GM12878 (cell line): ENCODE results near the gene LHFPL3. TPM values are rescaled to one million over a fixed set of nuclear protein-coding genes. Genes with fewer than 3 reads are reported as not detected.
"Not testable (repeated sequence)": the region's sequence is repeated elsewhere in the genome, so short reads cannot be mapped to it uniquely, and the experiment has no call there.

ENCODE experiments used
- ATAC-seq: fragments of 200-7000 bp; cut with Tn5 transposase; 3 replicates; pipeline ENCODE4 v1.9.1; 2020; ENCODE audit warnings: mild to moderate bottlenecking, moderate library complexity
- BruUV-seq: library from RNA; stranded (reverse); fragments of 400-500 nt; replicated peaks from 2 replicates; lab custom pipeline; 2021; lab: Mats Ljungman, UMichigan
- CTCF ChIA-PET: fragments of 300-600 bp; sonication (Branson Sonifier 250); formaldehyde crosslinking; extraction: SDS; loops from one replicate; lab custom pipeline; 2021; ENCODE audit warnings: inconsistent platforms; lab: Yijun Ruan, JAX
- POLR2A ChIA-PET: fragments of 350-600 bp; formaldehyde crosslinking; extraction: SDS; loops from one replicate; lab custom pipeline; 2021; ENCODE audit warnings: inconsistent platforms; lab: Charles Lee
- RAD21 ChIA-PET: fragments of 300-600 bp; sonication (Branson Sonifier 250); formaldehyde crosslinking; loops from one replicate; lab custom pipeline; 2023; ENCODE audit warnings: antibody characterized with exemption; ENCODE audit not compliant: unreplicated experiment; lab: Charles Lee
- SMC1A ChIA-PET: fragments of 300-600 bp; sonication (Branson Sonifier 250); formaldehyde crosslinking; loops from one replicate; lab custom pipeline; 2023; ENCODE audit not compliant: unreplicated experiment, uncharacterized antibody; lab: Charles Lee
- DNase-seq: peaks from one replicate; pipeline ENCODE4 v3.0.0-alpha.2; 2011; ENCODE audit warnings: low read depth, low spot score
- FAIRE-seq: peaks from 3 replicates; lab custom pipeline; 2011; peaks lifted over from hg19 to GRCh38; lab: Jason Lieb, UNC
- H2AFZ ChIP-seq: 2 replicates; pipeline ENCODE4 v1.6.0; 2011; ENCODE audit warnings: low read depth, low read length, control low read depth; ENCODE audit not compliant: control insufficient read depth
- H3K27ac ChIP-seq: 2 replicates; pipeline ENCODE4 v1.5.1; 2011; ENCODE audit warnings: control low read depth; ENCODE audit not compliant: control insufficient read depth, insufficient read depth
- H3K27me3 ChIP-seq, 2 experiments: replicated peaks in 1 of 2; 2 replicates each; pipeline versions ENCODE4 v1.6.0 to v1.6.1; 2011; ENCODE audit warnings: low read length in 1 of 2; ENCODE audit not compliant: control insufficient read depth in 2 of 2, insufficient read depth in 2 of 2
- H3K36me3 ChIP-seq, 2 experiments: 2 replicates each; pipeline ENCODE4 v1.5.1; 2011; ENCODE audit warnings: low read length in 1 of 2; ENCODE audit not compliant: control insufficient read depth in 2 of 2, insufficient read depth in 2 of 2
- H3K4me1 ChIP-seq: 2 replicates; pipeline ENCODE4 v1.6.1; 2011; ENCODE audit warnings: mild to moderate bottlenecking, low read length, moderate library complexity, mixed read lengths; ENCODE audit not compliant: control insufficient read depth, insufficient read depth
- H3K4me2 ChIP-seq: 2 replicates; pipeline ENCODE4 v1.6.0; 2011; ENCODE audit warnings: control low read depth; ENCODE audit not compliant: control insufficient read depth, insufficient read depth
- H3K4me3 ChIP-seq: fragments of 200-600 bp; sonication (generic); 2 replicates; pipeline ENCODE4 v1.5.1; 2016
- H3K79me2 ChIP-seq: 2 replicates; pipeline ENCODE4 v1.6.0; 2011; ENCODE audit warnings: low read length; ENCODE audit not compliant: control insufficient read depth, insufficient read depth
- H3K9ac ChIP-seq: 2 replicates; pipeline ENCODE4 v1.8.0; 2011; ENCODE audit warnings: low read length, control low read depth, mixed read lengths; ENCODE audit not compliant: control insufficient read depth, insufficient read depth
- H3K9me3 ChIP-seq: replicated peaks from 3 replicates; pipeline ENCODE4 v1.5.1; 2011; ENCODE audit warnings: mild to moderate bottlenecking, low read length; ENCODE audit not compliant: control insufficient read depth, insufficient read depth
- H4K20me1 ChIP-seq: 2 replicates; pipeline ENCODE4 v1.6.0; 2011; ENCODE audit not compliant: control insufficient read depth, insufficient read depth
- ATF7 ChIP-seq: fragments of 450-650 bp; IDR thresholded peaks from 2 replicates; pipeline ENCODE4 v1.6.1; 2016; ENCODE audit warnings: low read depth, mild to moderate bottlenecking
- CBX3 ChIP-seq: fragments of 200-600 bp; sonication (generic); IDR thresholded peaks from 2 replicates; pipeline ENCODE4 v1.6.1; 2016; ENCODE audit warnings: low read depth, borderline replicate concordance
- HCFC1 ChIP-seq: fragments of 150-350 bp; IDR thresholded peaks from 2 replicates; pipeline ENCODE4 v1.6.1; 2014; ENCODE audit warnings: low read length
- PAX5 ChIP-seq: IDR thresholded peaks from 2 replicates; pipeline ENCODE4 v1.6.1; 2011; ENCODE audit warnings: low read depth, low read length, borderline replicate concordance
- POLR2A ChIP-seq: IDR thresholded peaks from 2 replicates; pipeline ENCODE4 v1.6.1; 2011; ENCODE audit warnings: low read depth, mild to moderate bottlenecking, low read length
- SMARCA5 ChIP-seq: fragments of 450-650 bp; IDR thresholded peaks from 2 replicates; pipeline ENCODE4 v1.6.1; 2017; ENCODE audit warnings: mild to moderate bottlenecking
- TCF12 ChIP-seq: IDR thresholded peaks from 2 replicates; pipeline ENCODE4 v1.6.1; 2011; ENCODE audit warnings: low read depth, mild to moderate bottlenecking, low read length
- ZNF207 ChIP-seq: fragments of 450-650 bp; IDR thresholded peaks from 2 replicates; pipeline ENCODE4 v1.6.1; 2014; ENCODE audit warnings: antibody characterized with exemption, mild to moderate bottlenecking, borderline replicate concordance
- WGBS: methylation state at CpG from one replicate; pipeline ENCODE4 v1.1.6; 2016; ENCODE audit warnings: low lambda C conversion rate; ENCODE audit not compliant: insufficient replicate concordance, insufficient coverage; ENCODE audit errors: missing lambda C conversion rate; 5-methylcytosine and 5-hydroxymethylcytosine counted together
- in situ Hi-C: fragments of 300-500 bp; cut with MboI; formaldehyde crosslinking; loops from 9 replicates; pipeline ENCODE4 v1.14.3; 2018; ENCODE audit warnings: mixed read lengths
- intact Hi-C: fragments of 100-400 bp; cut with micrococcal nuclease; formaldehyde crosslinking; loops from one replicate; pipeline ENCODE4 v1.14.2; 2022; ENCODE audit not compliant: unreplicated experiment
- polyA plus RNA-seq, 11 experiments: library from polyadenylated mRNA; depleted of rRNA in 4 of 11; unstranded in 6 of 11; stranded (reverse) in 5 of 11; fragments of >200 nt; fragmentation: Nextera tagmentation in 4 of 11; fragmentation: Illumina TruSeq in 1 of 11; extraction: Ambion mirVana in 4 of 11; extraction: Trizol in 1 of 11; gene quantifications; 1 replicate in 1 of 11; 2 replicates in 10 of 11; pipeline versions ENCODE4 v1.2.1 to v1.2.3, GENCODE V29; 2011 to 2016; ENCODE audit warnings: inconsistent platforms in 2 of 11, missing spikeins in 2 of 11, low read depth in 1 of 11
- total RNA-seq, 4 experiments: library from RNA; depleted of rRNA in 3 of 4; stranded (reverse); fragments of >200 nt in 3 of 4; fragmentation: Illumina TruSeq in 1 of 4; extraction: Trizol in 1 of 4; gene quantifications; 2 replicates each; pipeline versions ENCODE4 v1.2.1 to v1.2.3, GENCODE V29; 2013 to 2021
- TF ChIP-seq, protein P1 (sequence below): fragments of 450-650 bp; IDR thresholded peaks from 2 replicates; pipeline ENCODE4 v1.6.1; 2016; ENCODE audit warnings: mild to moderate bottlenecking, moderate library complexity, borderline replicate concordance
- TF ChIP-seq, protein P2 (sequence below): fragments of 450-650 bp; IDR thresholded peaks from 2 replicates; pipeline ENCODE4 v1.6.1; 2017; ENCODE audit warnings: mild to moderate bottlenecking, low read depth, inconsistent platforms; ENCODE audit not compliant: poor library complexity, severe bottlenecking
- TF ChIP-seq, protein P3 (sequence below): IDR thresholded peaks from 2 replicates; pipeline ENCODE4 v1.6.1; 2012; ENCODE audit warnings: low read depth, low read length, improper control_type of control experiment

The LHFPL3 gene
- total and polyA plus RNA-seq, 10 of the 15 experiments (the other 5 are each of a cell fraction or from before 2014, with no cell fraction given), result 0.09 TPM; not detected in 9

DNA sequence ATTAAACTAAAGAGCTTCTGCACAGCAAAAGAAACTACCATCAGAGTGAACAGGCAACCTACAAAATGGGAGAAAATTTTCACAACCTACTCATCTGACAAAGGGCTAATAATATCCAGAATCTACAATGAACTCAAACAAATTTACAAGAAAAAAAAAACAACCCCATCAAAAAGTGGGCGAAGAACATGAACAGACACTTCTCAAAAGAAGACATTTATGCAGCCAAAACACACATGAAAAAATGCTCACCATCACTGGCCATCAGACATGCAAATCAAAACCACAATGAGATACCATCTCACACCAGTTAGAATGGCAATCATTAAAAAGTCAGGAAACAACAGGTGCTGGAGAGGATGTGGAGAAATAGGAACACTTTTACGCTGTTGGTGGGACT is 46.7 kb upstream of the LHFPL3 start:
- POLR2A ChIA-PET, SMC1A ChIA-PET, FAIRE-seq, ATAC-seq, H3K4me3 ChIP-seq, DNase-seq, H3K36me3 ChIP-seq, in situ Hi-C loops, H3K79me2 ChIP-seq, H3K9ac ChIP-seq, H3K4me1 ChIP-seq, intact Hi-C loops, H4K20me1 ChIP-seq, H3K4me2 ChIP-seq, H3K27me3 ChIP-seq, CTCF ChIA-PET, H3K9me3 ChIP-seq, H2AFZ ChIP-seq, RAD21 ChIA-PET, BruUV-seq, H3K27ac ChIP-seq: not testable (repeated sequence)
- 33% methylated on average over 2 of the region's 2 CpGs for WGBS

DNA sequence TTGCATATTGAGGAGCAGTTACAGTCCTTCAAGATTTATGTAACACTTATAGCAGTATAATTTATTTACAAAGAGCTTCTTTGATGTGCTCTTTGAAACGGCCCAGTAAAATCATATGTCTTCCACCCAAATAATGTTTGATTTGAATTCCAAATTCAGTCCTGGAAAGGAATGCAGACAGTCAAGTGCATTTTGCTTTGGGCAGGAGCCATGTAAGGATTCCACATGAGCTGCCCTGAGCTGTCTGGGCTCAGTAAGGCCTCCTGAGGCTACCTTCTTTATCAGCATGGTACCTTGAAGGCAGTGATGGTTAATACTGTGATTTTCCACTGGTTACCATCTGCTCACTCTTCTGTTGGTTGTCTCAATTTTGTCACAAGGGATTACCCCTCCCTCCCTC is 41.6 kb upstream of the LHFPL3 start:
- Histone ChIP-seq H2AFZ (no peak overlapping the region), H3K79me2 (no peaks in the 10 kb centered on the region), H3K9me3 (no peaks in the 10 kb centered on the region), H3K4me3 (no peak overlapping the region), H3K4me2 (no peak overlapping the region), H3K9ac (no peak overlapping the region), H3K27me3 (no peaks in the 10 kb centered on the region; a peak in 1 of 4 replicates), H3K27ac (no peak overlapping the region), H4K20me1 (no peaks in the 10 kb centered on the region), H3K36me3 (no peaks in the 10 kb centered on the region), H3K4me1 (no peaks in the 10 kb centered on the region)
- 0% methylated on average over 1 of the region's 1 CpG for WGBS
- ChIA-PET POLR2A (no interaction called here), SMC1A (no interaction called here), CTCF (interaction anchor here (0.9 to 1.9 kb wide), 2 partner anchors 13 to 19 kb away, joined by 3 to 4 read pairs; no protein-coding TSS in a partner anchor), RAD21 (no interaction called here)
- DNase-seq, result no peak
- FAIRE-seq, result no peak
- intact Hi-C loops (no loop called here), in situ Hi-C loops (no loop called here)
- no peak for ATAC-seq
- BruUV-seq, result no TSS peak
- TF ChIP-seq, protein P1, sequence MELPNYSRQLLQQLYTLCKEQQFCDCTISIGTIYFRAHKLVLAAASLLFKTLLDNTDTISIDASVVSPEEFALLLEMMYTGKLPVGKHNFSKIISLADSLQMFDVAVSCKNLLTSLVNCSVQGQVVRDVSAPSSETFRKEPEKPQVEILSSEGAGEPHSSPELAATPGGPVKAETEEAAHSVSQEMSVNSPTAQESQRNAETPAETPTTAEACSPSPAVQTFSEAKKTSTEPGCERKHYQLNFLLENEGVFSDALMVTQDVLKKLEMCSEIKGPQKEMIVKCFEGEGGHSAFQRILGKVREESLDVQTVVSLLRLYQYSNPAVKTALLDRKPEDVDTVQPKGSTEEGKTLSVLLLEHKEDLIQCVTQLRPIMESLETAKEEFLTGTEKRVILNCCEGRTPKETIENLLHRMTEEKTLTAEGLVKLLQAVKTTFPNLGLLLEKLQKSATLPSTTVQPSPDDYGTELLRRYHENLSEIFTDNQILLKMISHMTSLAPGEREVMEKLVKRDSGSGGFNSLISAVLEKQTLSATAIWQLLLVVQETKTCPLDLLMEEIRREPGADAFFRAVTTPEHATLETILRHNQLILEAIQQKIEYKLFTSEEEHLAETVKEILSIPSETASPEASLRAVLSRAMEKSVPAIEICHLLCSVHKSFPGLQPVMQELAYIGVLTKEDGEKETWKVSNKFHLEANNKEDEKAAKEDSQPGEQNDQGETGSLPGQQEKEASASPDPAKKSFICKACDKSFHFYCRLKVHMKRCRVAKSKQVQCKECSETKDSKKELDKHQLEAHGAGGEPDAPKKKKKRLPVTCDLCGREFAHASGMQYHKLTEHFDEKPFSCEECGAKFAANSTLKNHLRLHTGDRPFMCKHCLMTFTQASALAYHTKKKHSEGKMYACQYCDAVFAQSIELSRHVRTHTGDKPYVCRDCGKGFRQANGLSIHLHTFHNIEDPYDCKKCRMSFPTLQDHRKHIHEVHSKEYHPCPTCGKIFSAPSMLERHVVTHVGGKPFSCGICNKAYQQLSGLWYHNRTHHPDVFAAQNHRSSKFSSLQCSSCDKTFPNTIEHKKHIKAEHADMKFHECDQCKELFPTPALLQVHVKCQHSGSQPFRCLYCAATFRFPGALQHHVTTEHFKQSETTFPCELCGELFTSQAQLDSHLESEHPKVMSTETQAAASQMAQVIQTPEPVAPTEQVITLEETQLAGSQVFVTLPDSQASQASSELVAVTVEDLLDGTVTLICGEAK, result no peak
- TF ChIP-seq, protein P2, sequence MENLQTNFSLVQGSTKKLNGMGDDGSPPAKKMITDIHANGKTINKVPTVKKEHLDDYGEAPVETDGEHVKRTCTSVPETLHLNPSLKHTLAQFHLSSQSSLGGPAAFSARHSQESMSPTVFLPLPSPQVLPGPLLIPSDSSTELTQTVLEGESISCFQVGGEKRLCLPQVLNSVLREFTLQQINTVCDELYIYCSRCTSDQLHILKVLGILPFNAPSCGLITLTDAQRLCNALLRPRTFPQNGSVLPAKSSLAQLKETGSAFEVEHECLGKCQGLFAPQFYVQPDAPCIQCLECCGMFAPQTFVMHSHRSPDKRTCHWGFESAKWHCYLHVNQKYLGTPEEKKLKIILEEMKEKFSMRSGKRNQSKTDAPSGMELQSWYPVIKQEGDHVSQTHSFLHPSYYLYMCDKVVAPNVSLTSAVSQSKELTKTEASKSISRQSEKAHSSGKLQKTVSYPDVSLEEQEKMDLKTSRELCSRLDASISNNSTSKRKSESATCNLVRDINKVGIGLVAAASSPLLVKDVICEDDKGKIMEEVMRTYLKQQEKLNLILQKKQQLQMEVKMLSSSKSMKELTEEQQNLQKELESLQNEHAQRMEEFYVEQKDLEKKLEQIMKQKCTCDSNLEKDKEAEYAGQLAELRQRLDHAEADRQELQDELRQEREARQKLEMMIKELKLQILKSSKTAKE, result no peak
- TF ChIP-seq SMARCA5 (no peak), CBX3 (no peak), ATF7 (no peak), POLR2A (no peak), TCF12 (no peak), HCFC1 (no peak), PAX5 (no peak), ZNF207 (no peak)
- TF ChIP-seq, protein P3, sequence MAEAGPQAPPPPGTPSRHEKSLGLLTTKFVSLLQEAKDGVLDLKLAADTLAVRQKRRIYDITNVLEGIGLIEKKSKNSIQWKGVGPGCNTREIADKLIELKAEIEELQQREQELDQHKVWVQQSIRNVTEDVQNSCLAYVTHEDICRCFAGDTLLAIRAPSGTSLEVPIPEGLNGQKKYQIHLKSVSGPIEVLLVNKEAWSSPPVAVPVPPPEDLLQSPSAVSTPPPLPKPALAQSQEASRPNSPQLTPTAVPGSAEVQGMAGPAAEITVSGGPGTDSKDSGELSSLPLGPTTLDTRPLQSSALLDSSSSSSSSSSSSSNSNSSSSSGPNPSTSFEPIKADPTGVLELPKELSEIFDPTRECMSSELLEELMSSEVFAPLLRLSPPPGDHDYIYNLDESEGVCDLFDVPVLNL, result no peak
